Ovary (tissue), 3 donors: ENCODE measurements around the gene IRAK1BP1.

Source experiments
- EP300 ChIP-seq: sonication (generic); formaldehyde crosslinking; IDR thresholded peaks from one replicate; pipeline ENCODE4 v1.6.1; 2017; ENCODE audit warnings: antibody characterized with exemption
- POLR2A ChIP-seq: fragments of 450-650 bp; IDR thresholded peaks from one replicate; pipeline ENCODE4 v1.6.1; 2017; ENCODE audit warnings: antibody characterized with exemption, mild to moderate bottlenecking, moderate library complexity
- TF ChIP-seq, protein P1 (sequence below), 3 donors: fragments of 450-650 bp in 2 of 3; fragments of 200-600 bp in 1 of 3; IDR thresholded peaks; one replicate each; pipeline versions ENCODE4 v1.5.1 to v1.8.0; 2016 to 2022; ENCODE audit warnings: antibody characterized with exemption in 3 of 3, mild to moderate bottlenecking in 1 of 3
- donor health status: DM: no; HTN: no; CAD: no.

DNA sequence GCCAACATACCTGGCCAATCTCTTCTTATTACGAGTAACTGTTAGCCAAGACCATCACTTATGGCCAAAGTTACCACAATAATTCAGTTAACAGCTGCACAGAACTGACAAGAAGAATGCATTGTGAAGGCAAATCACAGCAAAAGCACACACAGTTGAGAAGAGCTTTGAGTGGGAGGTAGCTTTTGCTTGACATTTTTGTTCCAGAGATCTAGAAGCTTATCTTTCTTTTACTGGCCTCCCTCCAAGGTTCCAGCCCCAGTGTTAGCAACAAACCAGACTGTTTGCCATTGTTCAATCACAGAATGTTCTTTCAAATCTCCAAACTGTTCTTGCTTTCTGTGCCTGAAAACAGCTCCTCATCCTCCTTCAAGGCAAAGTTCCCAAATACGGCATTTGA, 35.9 kb upstream of the IRAK1BP1 start:
- TF ChIP-seq, protein P1, sequence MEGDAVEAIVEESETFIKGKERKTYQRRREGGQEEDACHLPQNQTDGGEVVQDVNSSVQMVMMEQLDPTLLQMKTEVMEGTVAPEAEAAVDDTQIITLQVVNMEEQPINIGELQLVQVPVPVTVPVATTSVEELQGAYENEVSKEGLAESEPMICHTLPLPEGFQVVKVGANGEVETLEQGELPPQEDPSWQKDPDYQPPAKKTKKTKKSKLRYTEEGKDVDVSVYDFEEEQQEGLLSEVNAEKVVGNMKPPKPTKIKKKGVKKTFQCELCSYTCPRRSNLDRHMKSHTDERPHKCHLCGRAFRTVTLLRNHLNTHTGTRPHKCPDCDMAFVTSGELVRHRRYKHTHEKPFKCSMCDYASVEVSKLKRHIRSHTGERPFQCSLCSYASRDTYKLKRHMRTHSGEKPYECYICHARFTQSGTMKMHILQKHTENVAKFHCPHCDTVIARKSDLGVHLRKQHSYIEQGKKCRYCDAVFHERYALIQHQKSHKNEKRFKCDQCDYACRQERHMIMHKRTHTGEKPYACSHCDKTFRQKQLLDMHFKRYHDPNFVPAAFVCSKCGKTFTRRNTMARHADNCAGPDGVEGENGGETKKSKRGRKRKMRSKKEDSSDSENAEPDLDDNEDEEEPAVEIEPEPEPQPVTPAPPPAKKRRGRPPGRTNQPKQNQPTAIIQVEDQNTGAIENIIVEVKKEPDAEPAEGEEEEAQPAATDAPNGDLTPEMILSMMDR (IDR thresholded peaks at IDR 0.05) = no peak
- TF ChIP-seq EP300 (no peak), POLR2A (no peak)
